HepG2 (cell line): Measurements from ENCODE around the gene DLX4. TPM values are rescaled to one million over a fixed set of nuclear protein-coding genes. Genes with fewer than 3 reads are reported as not detected.
A peak's percentile ranks its signal among the peaks of the same experiment; 100 is the strongest.

Experiments
- CENPT ChIP-seq: sonication (generic); formaldehyde crosslinking; IDR thresholded peaks from 2 replicates; pipeline ENCODE4 v1.8.0; 2022; ENCODE audit warnings: low read depth, mild to moderate bottlenecking, moderate library complexity, missing genetic modification reagents
- CSRNP1 ChIP-seq: sonication (generic); formaldehyde crosslinking; IDR thresholded peaks from 2 replicates; pipeline ENCODE4 v1.8.1; 2023; ENCODE audit warnings: mild to moderate bottlenecking, missing genetic modification reagents
- DNMT3B ChIP-seq: conservative IDR thresholded peaks from 2 replicates; pipeline ENCODE4 v1.6.1; 2016; ENCODE audit warnings: missing biosample characterization, control low read depth
- MAZ ChIP-seq, 2 experiments: sonication (generic) in 1 of 2; formaldehyde crosslinking in 1 of 2; IDR thresholded peaks; 2 replicates each; pipeline versions ENCODE4 v1.5.0 to v1.6.1; 2012 to 2020; ENCODE audit warnings: low read depth in 2 of 2, mild to moderate bottlenecking in 2 of 2, borderline replicate concordance in 1 of 2, improper control_type of control experiment in 1 of 2, low read length in 1 of 2, missing genetic modification reagents in 1 of 2, moderate library complexity in 1 of 2
- MEIS2 ChIP-seq: sonication (generic); formaldehyde crosslinking; IDR thresholded peaks from 2 replicates; pipeline ENCODE4 v1.9.0; 2021; ENCODE audit warnings: mild to moderate bottlenecking, missing genetic modification reagents
- MLX ChIP-seq: IDR thresholded peaks from 2 replicates; pipeline ENCODE4 v1.6.1; 2016
- NR2F1 ChIP-seq, 2 experiments: fragments of 450-650 bp in 1 of 2; formaldehyde crosslinking in 1 of 2; IDR thresholded peaks; 2 replicates each; pipeline versions ENCODE4 v1.5.0 to v1.6.1; 2016 to 2020; ENCODE audit warnings: mild to moderate bottlenecking in 1 of 2, missing compliant biosample characterization in 1 of 2, missing genetic modification reagents in 1 of 2, moderate library complexity in 1 of 2
- PATZ1 ChIP-seq: sonication (generic); formaldehyde crosslinking; IDR thresholded peaks from 2 replicates; pipeline ENCODE4 v1.4.0; 2020; ENCODE audit warnings: missing genetic modification reagents
- PBX3 ChIP-seq: sonication (generic); formaldehyde crosslinking; IDR thresholded peaks from 2 replicates; pipeline ENCODE4 v1.8.1; 2023; ENCODE audit warnings: missing genetic modification reagents, inconsistent platforms, borderline replicate concordance
- TFDP2 ChIP-seq: sonication (generic); formaldehyde crosslinking; IDR thresholded peaks from 2 replicates; pipeline ENCODE4 v1.4.0; 2020; ENCODE audit warnings: missing genetic modification reagents
- THAP8 ChIP-seq: sonication (generic); formaldehyde crosslinking; IDR thresholded peaks from 2 replicates; pipeline ENCODE4 v1.5.1; 2020; ENCODE audit warnings: missing genetic modification reagents, mild to moderate bottlenecking, borderline replicate concordance
- TMF1 ChIP-seq: sonication (generic); formaldehyde crosslinking; IDR thresholded peaks from 2 replicates; pipeline ENCODE4 v1.8.1; 2022; ENCODE audit warnings: low read depth, missing genetic modification reagents
- ZBTB20 ChIP-seq: sonication (generic); formaldehyde crosslinking; IDR thresholded peaks from 2 replicates; pipeline ENCODE4 v1.8.1; 2023; ENCODE audit warnings: missing genetic modification reagents, low read depth, mild to moderate bottlenecking, borderline replicate concordance
- ZMAT5 ChIP-seq: sonication (generic); formaldehyde crosslinking; IDR thresholded peaks from 2 replicates; pipeline ENCODE4 v1.5.0; 2020; ENCODE audit warnings: mild to moderate bottlenecking, low read depth, missing genetic modification reagents, borderline replicate concordance
- ZNF17 ChIP-seq: sonication (generic); formaldehyde crosslinking; IDR thresholded peaks from 2 replicates; pipeline ENCODE4 v1.5.0; 2020; ENCODE audit warnings: mild to moderate bottlenecking, missing genetic modification reagents
- ZNF549 ChIP-seq: sonication (generic); formaldehyde crosslinking; IDR thresholded peaks from 2 replicates; pipeline ENCODE4 v1.5.0; 2020; ENCODE audit warnings: missing genetic modification reagents
- ZNF616 ChIP-seq: sonication (generic); formaldehyde crosslinking; IDR thresholded peaks from 2 replicates; pipeline ENCODE4 v1.5.0; 2020; ENCODE audit warnings: low read depth, mild to moderate bottlenecking, missing genetic modification reagents
- polyA plus RNA-seq, 8 experiments: library from polyadenylated mRNA; depleted of rRNA in 3 of 8; stranded (reverse) in 7 of 8; unstranded in 1 of 8; fragments of >200 nt; fragmentation: Illumina TruSeq in 4 of 8; extraction: Trizol in 4 of 8; gene quantifications; 2 replicates each; pipeline versions ENCODE4 v1.2.1 to v1.2.3, GENCODE V29; 2011 to 2016; ENCODE audit warnings: low read depth in 4 of 8, missing spikeins in 1 of 8, mixed read lengths in 1 of 8; ENCODE audit not compliant: insufficient read depth in 1 of 8
- total RNA-seq, 5 experiments: library from RNA; depleted of rRNA; stranded (reverse); fragments of >200 nt; fragmentation: Illumina TruSeq; extraction: Trizol; gene quantifications; 2 replicates each; pipeline ENCODE4 v1.2.3, GENCODE V29; 2016; ENCODE audit warnings: low read depth in 1 of 5

Gene DLX4
- total and polyA plus RNA-seq, 2 of the 13 experiments (the other 11 are each of a cell fraction or from before 2014, with no cell fraction given): 0.55 to 2.3 TPM

GRCh38 chr17:49969134-49969759 lies at the start of gene DLX4 (continued):
- TF ChIP-seq TFDP2: no peak
- TF ChIP-seq DNMT3B (CRISPR knock-in tag): no peak
- TF ChIP-seq PATZ1: peak; percentile 41
- TF ChIP-seq ZNF17 (CRISPR knock-in tag): no peak
- TF ChIP-seq ZNF549 (CRISPR knock-in tag): no peak
- TF ChIP-seq ZBTB20: 0 out of 2 replicates have a peak, but pooled peaks have one; percentile 27
- TF ChIP-seq NR2F1 (CRISPR knock-in tag; IDR thresholded peaks at IDR 0.05): no peak
- TF ChIP-seq PBX3: no peak
- TF ChIP-seq ZNF616 (CRISPR knock-in tag): no peak
- TF ChIP-seq MAZ (IDR thresholded peaks at IDR 0.05; ENCODE audit: borderline replicate concordance, low read depth, low read length): no peak
- 0 out of 2 replicates have a peak, but pooled peaks have one; percentile 8 for TF ChIP-seq MAZ (CRISPR knock-in tag; IDR thresholded peaks at IDR 0.05; ENCODE audit: low read depth)
- no peak for TF ChIP-seq CENPT (CRISPR knock-in tag)
- TF ChIP-seq ZMAT5 (CRISPR knock-in tag): no peak
- TF ChIP-seq MLX (CRISPR knock-in tag): no peak
- 0 out of 2 replicates have a peak, but pooled peaks have one; percentile 9 for TF ChIP-seq TMF1 (CRISPR knock-in tag)
- no peak for TF ChIP-seq THAP8 (CRISPR knock-in tag)
- TF ChIP-seq CSRNP1 (CRISPR knock-in tag): peak; percentile 55; the same call in 1 of the 2 replicates
- no peak for TF ChIP-seq MEIS2
